Measurements from ENCODE around the gene SDK1.

Gene SDK1

DNA sequence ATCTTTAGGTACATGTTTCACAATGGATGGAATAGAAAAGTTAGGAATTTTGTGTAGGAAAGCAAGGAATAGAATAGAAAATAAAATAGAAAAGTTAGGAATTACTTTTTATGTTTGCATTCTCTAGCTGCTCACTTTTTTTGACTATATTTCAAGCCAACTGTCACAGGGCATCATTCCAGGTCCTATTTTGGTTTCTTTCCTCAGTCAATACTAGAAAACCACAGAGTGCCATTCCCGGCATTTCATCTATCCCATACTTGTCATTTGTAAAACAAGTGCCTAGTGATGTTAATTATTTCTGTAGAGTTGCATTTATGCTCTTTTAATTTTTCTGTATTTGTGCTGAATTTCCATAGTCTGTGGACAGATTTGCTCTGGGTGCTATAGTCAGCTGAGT lies 66.2 kb downstream of the SDK1 start:
- H3K9me3 ChIP-seq (ENCODE audit: control insufficient read depth, low read length) = no peaks in the 10 kb centered on the region
- H2AK5ac ChIP-seq (ENCODE audit: low read length, severe bottlenecking) = no peak overlapping the region
- H2AFZ ChIP-seq (ENCODE audit: low read depth, low read length) = no peak overlapping the region
- H2BK12ac ChIP-seq (ENCODE audit: low read length in 2 of 2) = no peak overlapping the region
- no peak overlapping the region for H3K4me2 ChIP-seq (ENCODE audit: low read length, poor library complexity, severe bottlenecking)
- WGBS = no CpG with 5 or more reads among the region's 1 CpG
- no peak overlapping the region for H3K9ac ChIP-seq (ENCODE audit: low read length)
- no peak overlapping the region for H2BK120ac ChIP-seq (ENCODE audit: low read depth, low read length)
- H2BK15ac ChIP-seq (ENCODE audit: low read depth, poor library complexity, severe bottlenecking) = no peak overlapping the region
- H3K4me3 ChIP-seq (ENCODE audit: insufficient read depth in 1 of 2, low read depth in 1 of 2, low read length in 2 of 2) = no peak overlapping the region
- no peak overlapping the region for H3K18ac ChIP-seq (ENCODE audit: low read depth in 1 of 2, low read length in 2 of 2)
- no peak overlapping the region for H4K8ac ChIP-seq (ENCODE audit: low read length)
- H4K91ac ChIP-seq (ENCODE audit: low read length) = no peak overlapping the region
- H3K4ac ChIP-seq (ENCODE audit: low read depth in 1 of 2, low read length in 2 of 2) = no peak overlapping the region
- no peak overlapping the region for H3K23ac ChIP-seq (ENCODE audit: low read length in 2 of 2)
- H3K27me3 ChIP-seq (ENCODE audit: control insufficient read depth in 1 of 2, insufficient read depth in 1 of 2, low read length in 2 of 2) = no peaks in the 10 kb centered on the region
- H3K4me1 ChIP-seq (ENCODE audit: control insufficient read depth, insufficient read depth, low read depth, low read length) = peaks cover 3% of the 10 kb centered on the region
- H3K36me3 ChIP-seq (ENCODE audit: control insufficient read depth in 1 of 2, insufficient read depth in 2 of 2, low read depth in 1 of 2, low read length in 2 of 2) = no peaks in the 10 kb centered on the region
- H2BK5ac ChIP-seq (ENCODE audit: low read depth, low read length, poor library complexity, severe bottlenecking) = no peak overlapping the region
- no peak for DNase-seq
- H3K79me1 ChIP-seq (replicated peaks; ENCODE audit: low read length, poor library complexity, severe bottlenecking) = peaks cover 6% of the 10 kb centered on the region
- H3K27ac ChIP-seq (ENCODE audit: low read length, poor library complexity, severe bottlenecking) = no peak overlapping the region
- no peak overlapping the region for H3K14ac ChIP-seq (ENCODE audit: low read length in 2 of 2)

- no peak overlapping the region for H3K14ac ChIP-seq (ENCODE audit: low read length in 2 of 2)
- WGBS = 86% methylated on average over 9 of the region's 9 CpGs
These were observed 69.2 kb downstream of the SDK1 start for GRCh38 chr7:3370068-3370830.

GRCh38 chr7:3370921-3371320 lies 69.9 kb downstream of the SDK1 start:
- H3K79me1 ChIP-seq (replicated peaks; ENCODE audit: low read length, poor library complexity, severe bottlenecking) = peaks cover 2% of the 10 kb centered on the region
- H3K4ac ChIP-seq (ENCODE audit: low read depth in 1 of 2, low read length in 2 of 2) = peak overlapping the region in 1 of 2 experiments; percentile 17
- H3K4me2 ChIP-seq (ENCODE audit: low read length, poor library complexity, severe bottlenecking) = no peak overlapping the region
- peak overlapping the region in 1 of 2 experiments; percentile 3 for H2BK12ac ChIP-seq (ENCODE audit: low read length in 2 of 2)
- no peaks in the 10 kb centered on the region for H3K36me3 ChIP-seq (ENCODE audit: control insufficient read depth in 1 of 2, insufficient read depth in 2 of 2, low read depth in 1 of 2, low read length in 2 of 2)
- no peak overlapping the region for H3K23ac ChIP-seq (ENCODE audit: low read length in 2 of 2)
- DNase-seq = no peak
- H4K8ac ChIP-seq (ENCODE audit: low read length) = peak overlapping the region; percentile 19
- H3K4me1 ChIP-seq (ENCODE audit: control insufficient read depth, insufficient read depth, low read depth, low read length) = no peaks in the 10 kb centered on the region
- H3K18ac ChIP-seq (ENCODE audit: low read depth in 1 of 2, low read length in 2 of 2) = peak overlapping the region in 1 of 2 experiments; percentile 46
- no peak overlapping the region for H2BK15ac ChIP-seq (ENCODE audit: low read depth, poor library complexity, severe bottlenecking)
- H3K14ac ChIP-seq (ENCODE audit: low read length in 2 of 2) = no peak overlapping the region
- no peak overlapping the region for H2BK5ac ChIP-seq (ENCODE audit: low read depth, low read length, poor library complexity, severe bottlenecking)
- no peaks in the 10 kb centered on the region for H3K9me3 ChIP-seq (ENCODE audit: control insufficient read depth, low read length)
- H3K9ac ChIP-seq (ENCODE audit: low read length) = no peak overlapping the region
- H2AFZ ChIP-seq (ENCODE audit: low read depth, low read length) = no peak overlapping the region
- H2AK5ac ChIP-seq (ENCODE audit: low read length, severe bottlenecking) = no peak overlapping the region
- 98% methylated on average over 7 of the region's 7 CpGs for whole genome bisulfite sequencing
- H3K4me3 ChIP-seq (ENCODE audit: insufficient read depth in 1 of 2, low read depth in 1 of 2, low read length in 2 of 2) = no peak overlapping the region
- no peak overlapping the region for H3K27ac ChIP-seq (ENCODE audit: low read length, poor library complexity, severe bottlenecking)
- H2BK120ac ChIP-seq (ENCODE audit: low read depth, low read length) = peak overlapping the region; percentile 1
- no peaks in the 10 kb centered on the region for H3K27me3 ChIP-seq (ENCODE audit: control insufficient read depth in 1 of 2, insufficient read depth in 1 of 2, low read length in 2 of 2)
- H4K91ac ChIP-seq (ENCODE audit: low read length) = peak overlapping the region; percentile 34

More at GRCh38 chr7:3370068-3370830, 69.2 kb downstream of the SDK1 start:
- Histone ChIP-seq H2BK120ac (ENCODE audit: low read depth, low read length) (no peak overlapping the region), H2BK12ac (ENCODE audit: low read length in 2 of 2) (peak overlapping the region in 1 of 2 experiments; percentile 3), H2AK5ac (ENCODE audit: low read length, severe bottlenecking) (no peak overlapping the region), H3K9ac (ENCODE audit: low read length) (no peak overlapping the region), H2BK5ac (ENCODE audit: low read depth, low read length, poor library complexity, severe bottlenecking) (no peak overlapping the region), H3K27ac (ENCODE audit: low read length, poor library complexity, severe bottlenecking) (no peak overlapping the region), H3K23ac (ENCODE audit: low read length in 2 of 2) (no peak overlapping the region), H2BK15ac (ENCODE audit: low read depth, poor library complexity, severe bottlenecking) (no peak overlapping the region), H3K4me2 (ENCODE audit: low read length, poor library complexity, severe bottlenecking) (no peak overlapping the region), H3K4ac (ENCODE audit: low read depth in 1 of 2, low read length in 2 of 2) (peak overlapping the region in 1 of 2 experiments; percentile 67), H3K9me3 (ENCODE audit: control insufficient read depth, low read length) (no peaks in the 10 kb centered on the region), H3K4me3 (ENCODE audit: insufficient read depth in 1 of 2, low read depth in 1 of 2, low read length in 2 of 2) (no peak overlapping the region), H3K27me3 (ENCODE audit: control insufficient read depth in 1 of 2, insufficient read depth in 1 of 2, low read length in 2 of 2) (no peaks in the 10 kb centered on the region), H3K4me1 (ENCODE audit: control insufficient read depth, insufficient read depth, low read depth, low read length) (no peaks in the 10 kb centered on the region), H2AFZ (ENCODE audit: low read depth, low read length) (no peak overlapping the region), H4K8ac (ENCODE audit: low read length) (peak overlapping the region; percentile 38), H4K91ac (ENCODE audit: low read length) (peak overlapping the region; percentile 34), H3K79me1 (replicated peaks; ENCODE audit: low read length, poor library complexity, severe bottlenecking) (peaks cover 2% of the 10 kb centered on the region), H3K18ac (ENCODE audit: low read depth in 1 of 2, low read length in 2 of 2) (peak overlapping the region; percentile 41 to 46), H3K36me3 (ENCODE audit: control insufficient read depth in 1 of 2, insufficient read depth in 2 of 2, low read depth in 1 of 2, low read length in 2 of 2) (no peaks in the 10 kb centered on the region)
- DNase-seq = peak; percentile 29

GRCh38 chr7:3371601-3372000 lies 70.5 kb downstream of the SDK1 start:
- no peak overlapping the region for H3K14ac ChIP-seq (ENCODE audit: low read length in 2 of 2)
- H3K18ac ChIP-seq (ENCODE audit: low read depth in 1 of 2, low read length in 2 of 2) = no peak overlapping the region
- WGBS = 29% methylated on average over 2 of the region's 4 CpGs
- H2AK5ac ChIP-seq (ENCODE audit: low read length, severe bottlenecking) = no peak overlapping the region
- DNase-seq = peak; percentile 34
- H4K8ac ChIP-seq (ENCODE audit: low read length) = no peak overlapping the region
- H2AFZ ChIP-seq (ENCODE audit: low read depth, low read length) = no peak overlapping the region
- no peaks in the 10 kb centered on the region for H3K4me1 ChIP-seq (ENCODE audit: control insufficient read depth, insufficient read depth, low read depth, low read length)
- no peaks in the 10 kb centered on the region for H3K36me3 ChIP-seq (ENCODE audit: control insufficient read depth in 1 of 2, insufficient read depth in 2 of 2, low read depth in 1 of 2, low read length in 2 of 2)
- H3K79me1 ChIP-seq (replicated peaks; ENCODE audit: low read length, poor library complexity, severe bottlenecking) = peaks cover 2% of the 10 kb centered on the region
- H4K91ac ChIP-seq (ENCODE audit: low read length) = no peak overlapping the region
- H2BK15ac ChIP-seq (ENCODE audit: low read depth, poor library complexity, severe bottlenecking) = no peak overlapping the region
- no peaks in the 10 kb centered on the region for H3K9me3 ChIP-seq (ENCODE audit: control insufficient read depth, low read length)
- H2BK120ac ChIP-seq (ENCODE audit: low read depth, low read length) = no peak overlapping the region
- H3K4ac ChIP-seq (ENCODE audit: low read depth in 1 of 2, low read length in 2 of 2) = no peak overlapping the region
- H3K9ac ChIP-seq (ENCODE audit: low read length) = peak overlapping the region; percentile 44
- H2BK12ac ChIP-seq (ENCODE audit: low read length in 2 of 2) = no peak overlapping the region
- no peak overlapping the region for H3K23ac ChIP-seq (ENCODE audit: low read length in 2 of 2)
- peak overlapping the region in 1 of 2 experiments; percentile 0 for H3K4me3 ChIP-seq (ENCODE audit: insufficient read depth in 1 of 2, low read depth in 1 of 2, low read length in 2 of 2)
- no peak overlapping the region for H2BK5ac ChIP-seq (ENCODE audit: low read depth, low read length, poor library complexity, severe bottlenecking)
- H3K27ac ChIP-seq (ENCODE audit: low read length, poor library complexity, severe bottlenecking) = no peak overlapping the region
- H3K27me3 ChIP-seq (ENCODE audit: control insufficient read depth in 1 of 2, insufficient read depth in 1 of 2, low read length in 2 of 2) = no peaks in the 10 kb centered on the region
- H3K4me2 ChIP-seq (ENCODE audit: low read length, poor library complexity, severe bottlenecking) = no peak overlapping the region

All from mesenchymal stem cell (in vitro differentiated cells and primary cell).